T-helper 2 cell (primary cell): ENCODE data around the gene PKM.
"Not testable (repeated sequence)": the region's sequence is repeated elsewhere in the genome, so short reads cannot be mapped to it uniquely, and the experiment has no call there.

Source experiments
- DNase-seq, 5 experiments: peaks; one replicate each; pipeline versions ENCODE4 v3.0.0 to v3.0.0-alpha.2; 2012 to 2022
- total RNA-seq, 2 donors: gene quantifications; one replicate each; lab custom pipeline; 2026; lab: John Stamatoyannopoulos, UW

The PKM gene
- 304 to 347 reads per million in 2 donors for total RNA-seq

DNA sequence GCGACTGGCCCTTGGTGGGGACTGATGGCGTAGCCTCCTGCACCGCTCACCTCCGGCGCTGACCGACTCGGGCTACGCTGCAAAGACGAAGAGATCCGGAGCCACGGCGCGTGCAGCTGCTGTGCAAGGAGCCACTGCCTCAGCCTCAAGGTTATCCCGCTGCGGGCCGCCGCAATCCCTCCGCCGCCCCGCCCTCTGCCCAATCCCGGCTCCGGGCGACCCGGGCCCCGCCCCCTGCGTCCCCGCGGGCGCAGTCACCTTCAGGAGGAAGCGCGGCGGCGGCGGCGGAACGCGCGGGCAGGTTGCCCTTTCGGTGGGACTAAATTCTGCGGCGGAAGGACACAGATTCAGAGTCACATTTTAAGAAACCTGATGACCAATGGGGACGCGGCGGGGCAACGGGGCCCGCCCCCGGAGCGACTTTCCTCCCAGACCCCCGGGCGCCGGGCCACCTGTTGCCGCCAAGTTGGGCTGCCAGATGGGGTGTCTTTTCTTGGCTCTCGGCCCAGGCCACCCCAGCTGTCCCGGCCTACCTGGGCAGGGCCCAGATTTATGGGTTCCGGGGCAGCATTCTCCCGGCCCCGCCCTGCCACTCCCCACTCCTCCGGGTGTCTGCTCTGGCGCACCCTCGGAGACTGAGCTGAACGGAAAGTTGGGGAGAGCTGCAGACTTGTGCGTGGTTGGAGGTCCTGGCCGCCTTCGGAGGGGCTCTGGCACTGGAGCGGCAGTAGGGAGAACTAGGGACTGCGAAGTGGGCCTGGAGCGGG lies at the start of gene PKM:
TSS of gene PKM (minus strand) at position 125 of the 767 bp plus-strand sequence. CDS start 12,093 bp downstream, outside the sequence.
- peak; percentile 81 to 99 (median 89) for DNase-seq

DNA sequence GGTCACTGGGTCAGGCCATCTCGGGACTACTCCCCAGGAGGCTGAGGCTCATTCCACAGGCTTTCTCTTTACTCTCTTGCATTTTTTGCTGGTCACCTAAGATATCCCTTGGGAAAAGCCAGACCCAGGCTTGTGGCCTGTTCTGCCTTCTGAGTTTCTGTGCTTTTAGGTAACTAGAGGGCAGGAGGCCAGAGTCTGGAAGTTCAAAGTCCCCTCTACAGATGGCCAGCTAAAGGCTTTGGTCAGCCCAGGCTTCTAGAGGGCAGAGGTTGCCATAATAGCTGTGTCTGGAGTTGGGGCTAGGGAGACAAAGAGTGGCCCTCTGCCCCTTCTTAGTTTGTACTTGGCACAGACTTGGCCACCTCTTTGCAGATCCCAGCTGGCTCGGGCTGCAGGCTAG lies 49.8 kb upstream of the PKM start:
- no peak for DNase-seq

DNA sequence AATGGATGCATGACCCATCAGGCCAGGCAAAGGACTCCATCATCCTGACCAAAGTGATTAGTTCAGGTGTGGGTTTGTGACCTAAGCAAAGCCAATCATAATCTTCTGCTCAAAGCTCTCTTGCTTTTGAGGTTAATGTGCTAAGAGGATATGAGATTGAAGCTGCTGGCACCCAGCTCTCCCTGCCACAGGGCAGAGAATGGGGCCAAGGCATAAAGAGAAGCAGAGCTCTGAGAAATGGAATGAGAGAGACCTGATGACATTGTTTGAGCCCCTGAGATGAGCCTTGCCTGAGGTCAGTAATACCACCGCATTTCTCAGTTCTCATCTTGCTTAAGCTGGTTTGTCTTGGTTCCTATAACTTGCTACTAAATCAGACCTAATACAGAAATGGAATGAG lies 47.7 kb upstream of the PKM start:
- no peak for DNase-seq

DNA sequence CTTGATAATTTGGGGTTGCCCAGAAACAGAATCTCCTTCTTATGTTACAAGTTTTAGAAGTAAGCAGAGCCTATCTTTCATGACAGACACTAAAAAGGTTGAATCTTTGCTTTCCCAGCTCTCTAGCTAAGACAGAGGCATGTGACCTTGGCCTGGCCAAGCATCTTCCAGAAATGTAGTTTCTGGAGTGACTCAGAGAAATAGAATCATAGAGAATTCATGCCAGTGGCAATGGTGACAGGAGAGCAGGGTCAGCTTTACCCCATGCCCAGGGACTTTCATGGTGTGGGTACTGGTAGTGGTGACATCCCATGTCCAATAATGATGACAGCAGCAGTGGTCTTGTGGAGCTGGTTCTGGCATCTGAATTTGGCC lies 45.3 kb upstream of the PKM start:
- DNase-seq = no peak

DNA sequence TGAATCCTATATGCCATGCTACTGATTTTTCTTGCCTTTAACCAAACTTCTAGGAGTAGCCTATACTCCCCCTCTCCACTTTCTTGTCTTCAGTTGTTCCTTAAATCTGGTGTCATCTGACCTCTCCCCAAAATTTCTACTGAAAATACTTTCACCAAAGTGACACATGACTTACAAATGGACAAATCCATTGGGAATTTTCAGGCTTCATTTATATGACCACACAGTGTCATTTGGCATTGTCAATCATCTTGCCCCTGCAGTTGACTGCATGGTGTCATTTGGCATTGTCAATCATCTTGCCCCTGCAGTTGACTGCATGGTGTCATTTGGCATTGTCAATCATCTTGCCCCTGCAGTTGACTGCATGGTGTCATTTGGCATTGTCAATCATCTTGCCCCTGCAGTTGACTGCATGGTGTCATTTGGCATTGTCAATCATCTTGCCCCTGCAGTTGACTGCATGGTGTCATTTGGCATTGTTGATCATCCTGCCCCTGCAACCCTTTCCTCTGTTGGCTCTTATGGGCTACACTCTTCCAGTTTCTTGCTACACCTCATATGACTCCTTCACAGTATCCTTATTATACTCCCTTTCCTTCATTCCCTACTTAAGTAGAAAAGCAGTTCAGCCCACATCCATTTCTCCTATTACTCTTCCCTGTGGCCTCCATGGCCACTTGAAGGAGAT lies 44.8 kb upstream of the PKM start:
- not testable (repeated sequence) for DNase-seq

DNA sequence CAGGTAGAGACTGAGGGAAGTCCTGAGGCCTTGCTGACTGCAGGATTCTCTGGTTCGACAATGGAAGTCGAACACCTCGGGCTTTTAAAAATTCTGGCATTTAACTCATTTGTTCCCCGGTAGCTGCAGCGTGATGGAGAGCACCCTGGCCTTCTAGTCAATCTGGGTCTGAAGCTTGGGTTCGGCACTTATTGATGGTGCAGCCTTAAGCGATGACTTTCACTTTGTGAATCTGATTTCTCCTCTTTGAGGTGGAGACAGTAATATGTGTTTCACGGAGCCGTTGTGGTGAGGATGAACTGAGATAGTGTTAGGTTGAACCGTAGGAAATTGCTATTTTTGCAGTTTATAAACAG lies 42.0 kb upstream of the PKM start:
- DNase-seq = peak in 1 of 5 experiments; percentile 66

DNA sequence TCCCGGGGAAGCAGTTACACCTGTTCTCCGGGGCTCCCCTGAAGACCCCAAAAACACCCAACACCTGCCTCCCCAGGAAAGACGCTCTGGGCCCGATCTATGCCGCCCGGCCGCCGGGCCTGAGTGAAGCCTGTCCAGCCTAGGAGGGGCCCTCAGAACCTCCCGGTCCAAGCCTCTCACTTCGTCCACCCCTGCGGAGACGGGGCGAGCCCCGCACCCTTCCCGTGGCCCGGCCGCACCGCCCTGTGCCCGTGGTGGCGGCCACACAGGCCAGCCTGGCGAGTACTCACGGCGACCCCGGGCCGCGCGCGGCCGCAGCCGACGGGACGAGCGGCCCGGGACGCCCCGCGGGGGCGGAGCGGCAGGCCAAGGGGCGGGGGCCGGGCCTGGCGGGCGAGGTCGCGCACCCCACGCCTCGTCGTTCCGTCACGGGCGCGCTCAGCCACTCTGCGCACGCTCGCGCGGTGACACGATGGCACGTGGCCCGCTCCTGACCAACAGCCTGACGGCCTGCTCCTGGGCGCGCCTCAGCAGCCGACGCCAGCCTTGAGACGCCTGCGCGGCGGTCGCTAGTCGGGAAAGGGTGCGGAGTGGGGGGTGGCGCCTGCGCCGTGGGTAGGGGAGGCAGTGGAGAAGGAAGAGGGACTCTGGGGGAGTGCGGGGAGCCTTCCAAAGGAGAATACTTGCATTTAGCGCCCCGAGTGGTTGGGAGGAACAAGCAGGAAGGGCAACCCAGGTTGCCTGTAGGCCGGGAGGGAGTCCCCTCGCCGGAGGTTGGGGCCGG lies 41.4 kb upstream of the PKM start, which contains the start of gene PARP6:
TSS of gene PARP6 (minus strand) at position 342 of the 784 bp plus-strand sequence. CDS start 5,077 bp downstream, outside the sequence.
- peak; percentile 96 to 100 (median 99) for DNase-seq

DNA sequence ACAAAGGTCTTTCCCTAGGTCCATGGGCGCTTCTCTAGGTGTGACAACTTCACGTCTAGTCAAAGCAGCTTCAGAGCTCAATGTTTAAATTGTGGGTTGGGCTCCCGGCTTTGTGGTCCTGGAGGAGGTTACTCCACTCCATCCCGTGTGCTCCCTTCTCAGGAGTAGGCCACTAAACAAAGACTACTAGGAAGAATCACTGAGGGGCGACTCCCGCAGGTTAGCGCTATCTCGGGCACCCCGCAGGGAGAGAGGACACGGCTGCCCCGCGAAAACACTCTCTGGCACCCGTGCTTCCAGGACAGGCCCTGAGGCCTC lies 40.9 kb upstream of the PKM start:
- DNase-seq = peak in 1 of 5 experiments; percentile 31

DNA sequence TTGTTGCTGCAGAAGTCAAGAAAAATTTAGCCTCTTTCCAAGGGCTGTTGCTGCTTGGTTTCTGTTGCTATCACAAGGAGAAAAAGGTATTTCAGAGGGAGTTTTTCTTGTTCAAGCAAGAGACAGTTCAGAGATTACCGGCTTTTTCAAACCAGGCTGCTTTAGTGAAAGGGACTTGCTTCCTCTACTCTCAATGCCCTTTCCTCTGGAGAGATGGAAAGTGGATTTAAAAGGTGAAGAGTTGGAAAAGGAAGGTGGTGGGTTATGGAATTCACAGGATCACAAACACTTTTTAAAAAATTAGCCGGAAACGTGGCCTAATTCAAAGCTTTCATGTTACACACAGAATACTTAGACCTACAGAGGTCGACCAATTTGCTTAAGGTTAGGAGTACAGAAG lies 40.2 kb upstream of the PKM start:
- DNase-seq = no peak

DNA sequence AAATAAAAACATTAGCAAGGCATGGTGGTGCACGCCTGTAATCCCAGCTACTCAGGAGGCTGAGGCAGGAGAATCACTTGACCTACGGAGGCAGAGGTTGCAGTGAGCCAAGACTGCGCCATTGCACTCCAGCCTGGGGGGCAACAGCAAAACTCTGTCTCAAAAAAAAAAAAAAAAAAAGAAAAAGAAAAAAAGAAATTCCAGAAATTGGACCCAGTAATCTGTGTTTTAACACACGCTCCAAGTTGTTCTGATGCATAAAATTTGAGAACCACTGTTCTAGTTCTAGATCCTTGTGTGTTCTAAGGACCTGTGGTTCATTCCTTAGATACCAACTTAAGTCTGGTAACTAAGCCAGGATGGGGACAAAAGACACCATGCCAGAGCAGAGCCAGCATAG lies 38.7 kb upstream of the PKM start:
- no peak for DNase-seq

DNA sequence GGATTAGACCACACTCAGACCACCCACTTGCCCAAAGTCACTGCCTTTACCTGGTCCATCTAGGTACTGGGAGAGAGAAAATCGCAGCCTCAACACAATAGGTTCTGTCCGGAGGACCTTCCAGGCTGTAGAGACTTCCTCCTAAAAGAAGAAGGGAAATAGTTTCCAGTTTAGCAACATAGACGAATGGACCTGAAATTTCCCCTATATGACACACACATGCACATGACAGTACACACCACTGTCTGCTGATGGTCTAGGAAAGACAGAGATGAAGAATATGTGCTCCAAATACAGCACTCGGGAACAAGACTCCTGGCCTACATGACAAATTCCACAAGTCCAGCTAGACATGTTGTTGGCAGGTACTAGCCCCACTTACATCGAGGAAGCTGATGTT lies 34.0 kb upstream of the PKM start:
- DNase-seq = no peak

DNA sequence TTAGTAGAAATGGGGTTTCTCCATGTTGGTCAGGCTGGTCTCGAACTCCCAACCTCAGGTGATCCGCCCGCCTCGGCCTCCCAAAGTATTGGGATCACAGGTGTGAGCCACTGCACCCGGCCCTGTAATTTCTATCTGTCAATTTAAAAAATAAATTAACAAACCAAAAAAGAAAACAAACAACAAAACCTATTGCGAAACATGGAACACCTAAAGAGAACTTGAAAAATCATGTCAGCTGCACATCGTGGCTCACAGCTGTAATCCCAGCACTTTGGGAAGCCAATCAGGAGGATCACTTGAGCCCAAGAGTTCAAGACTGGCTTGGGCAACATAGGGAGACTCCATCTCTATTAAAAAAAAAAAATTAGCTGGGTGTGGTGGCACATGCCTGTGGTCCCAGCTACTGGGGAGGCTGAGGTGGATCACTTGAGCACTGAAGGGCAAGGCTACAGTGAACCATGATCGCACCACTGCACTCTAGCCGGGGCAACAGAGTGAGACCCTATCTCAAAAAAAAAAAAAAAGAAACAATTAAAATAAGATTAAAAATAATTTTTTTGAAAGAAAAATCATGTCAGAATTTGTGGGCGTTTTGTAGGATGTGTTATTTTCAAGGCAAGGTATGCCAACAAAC lies 21.8 kb upstream of the PKM start:
- DNase-seq = no peak

DNA sequence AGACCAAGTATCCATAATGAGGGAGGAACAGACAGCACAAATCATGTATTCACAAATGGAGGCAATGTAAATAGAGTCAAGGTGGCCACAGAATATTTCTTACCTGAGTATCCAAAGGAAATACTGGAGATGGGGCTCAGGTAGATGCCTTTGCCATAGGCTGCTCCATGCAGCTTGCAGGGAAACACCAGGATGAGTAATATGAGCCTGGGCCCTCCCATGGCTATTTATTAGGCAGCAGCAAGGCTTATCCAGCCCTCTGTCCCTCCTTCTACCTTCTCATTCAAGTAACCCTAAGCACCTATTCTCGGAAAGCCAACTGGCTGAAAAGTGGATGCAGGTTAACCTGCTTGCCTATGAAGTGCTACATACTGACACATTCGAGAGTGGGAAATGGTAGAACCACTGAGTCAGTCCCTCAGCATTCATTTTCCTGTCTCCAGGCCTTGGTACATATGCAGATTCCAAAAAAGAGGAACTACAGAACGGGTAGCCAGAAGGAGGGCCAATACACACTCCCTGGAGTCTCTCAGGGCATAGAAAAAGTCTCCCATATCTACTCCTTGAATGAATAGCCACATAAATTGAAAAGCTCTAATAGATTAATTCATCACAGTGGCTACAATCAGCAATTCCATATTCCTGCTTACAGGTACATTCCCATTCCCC lies 18.3 kb upstream of the PKM start:
- DNase-seq = no peak

DNA sequence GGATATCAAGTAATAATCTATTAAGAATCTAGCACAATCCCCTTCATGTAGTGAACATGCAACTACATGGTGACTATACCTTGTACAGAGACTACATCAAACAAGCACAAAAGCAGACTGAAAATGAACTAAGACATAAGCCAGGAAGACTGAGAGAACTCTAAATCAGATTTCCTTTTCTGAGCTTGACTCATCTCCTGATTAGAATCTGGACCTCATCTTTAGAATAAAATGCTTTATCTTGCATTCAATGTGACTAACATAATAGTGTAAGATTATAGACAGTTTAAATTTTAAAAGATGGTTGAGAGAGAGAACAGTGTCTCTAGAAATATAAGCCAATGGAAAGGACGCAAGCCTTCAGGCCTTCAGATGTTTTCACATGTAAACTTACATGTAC lies 17.5 kb upstream of the PKM start:
- DNase-seq = peak in 1 of 5 experiments; percentile 48

DNA sequence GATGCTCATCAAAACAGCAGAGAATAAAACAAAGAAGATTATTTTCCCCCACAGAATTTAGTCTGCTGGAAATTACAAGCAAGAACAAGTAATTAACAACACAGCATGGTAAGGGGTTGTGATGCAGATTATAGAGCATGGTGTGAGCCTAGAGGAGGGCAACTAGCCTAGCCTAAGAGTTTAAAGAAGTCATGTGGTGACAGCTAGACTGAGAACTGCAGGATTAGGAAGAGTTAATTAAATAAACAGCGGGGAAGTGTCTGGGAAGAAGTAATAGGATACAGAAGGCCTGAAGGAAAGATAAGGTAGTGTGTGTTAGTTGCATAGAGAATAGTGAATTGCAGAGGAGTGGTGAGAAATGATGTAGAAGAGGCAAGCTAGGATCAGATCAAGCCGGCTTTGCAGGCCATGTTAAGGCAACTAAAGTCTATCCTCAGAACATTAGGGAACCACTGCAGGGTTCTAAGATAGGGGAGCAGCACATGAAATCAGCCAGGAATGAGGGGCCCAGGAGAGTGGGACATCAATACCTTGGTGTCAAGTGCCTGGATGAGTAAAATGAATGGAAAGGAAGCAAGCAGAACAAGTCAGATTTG lies 11.9 kb upstream of the PKM start:
- no peak for DNase-seq

DNA sequence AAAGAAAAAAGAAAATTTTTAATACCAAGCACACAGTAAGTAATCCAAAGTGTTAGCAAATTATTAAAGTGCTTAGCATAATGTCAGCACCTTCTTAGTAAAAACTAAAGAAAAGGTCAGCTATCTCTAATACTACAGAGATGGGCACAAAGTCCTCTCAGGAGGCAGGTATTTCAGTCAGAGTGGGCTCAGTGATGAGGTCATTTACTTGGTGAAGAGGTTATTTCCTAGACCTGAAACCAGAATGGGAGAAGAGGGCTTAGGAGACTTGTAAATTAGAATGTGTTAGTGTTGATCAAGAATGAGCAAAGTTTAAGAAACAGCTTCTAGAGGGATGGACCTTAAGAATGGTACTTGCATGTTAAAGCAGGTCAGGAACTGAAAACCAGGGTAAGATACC lies 8.7 kb upstream of the PKM start:
- DNase-seq = no peak

DNA sequence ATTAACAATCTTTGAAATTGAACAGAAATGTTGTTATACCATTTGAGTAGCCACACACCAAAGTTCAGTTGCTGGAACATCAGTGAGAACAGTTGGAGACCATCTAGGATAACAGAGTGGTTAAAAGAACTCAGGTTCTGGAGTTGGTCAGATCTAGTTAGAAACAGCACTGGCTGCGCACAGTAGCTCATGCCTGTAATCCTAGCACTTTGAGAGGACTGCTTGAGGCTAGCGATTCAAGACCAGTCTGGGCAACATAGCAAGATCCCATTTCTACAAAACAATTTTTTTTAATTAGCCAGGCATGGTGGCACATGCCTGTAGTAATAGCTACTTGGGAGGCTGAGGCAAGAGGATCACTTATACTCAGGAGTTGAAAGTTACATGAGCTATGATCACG lies 7.6 kb upstream of the PKM start:
- no peak for DNase-seq

DNA sequence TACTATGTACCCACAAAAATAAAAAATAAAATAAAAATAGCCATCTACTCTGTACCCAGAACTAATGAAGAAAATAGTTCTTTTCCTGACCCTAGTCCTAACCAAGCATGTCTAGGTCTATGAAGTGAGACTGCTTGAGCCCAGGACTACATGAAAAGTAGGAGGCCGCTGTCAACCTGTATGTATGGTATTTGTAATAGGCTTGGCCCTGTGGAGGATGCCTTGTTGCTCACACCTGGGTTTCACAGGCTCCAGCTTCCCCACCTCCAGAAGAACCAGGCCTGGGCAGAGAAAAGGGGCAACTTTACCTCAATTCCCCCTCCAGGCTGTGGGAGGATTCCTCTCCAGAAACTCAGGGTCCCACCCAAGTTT lies 6.8 kb upstream of the PKM start:
- peak in 1 of 5 experiments; percentile 13 for DNase-seq

DNA sequence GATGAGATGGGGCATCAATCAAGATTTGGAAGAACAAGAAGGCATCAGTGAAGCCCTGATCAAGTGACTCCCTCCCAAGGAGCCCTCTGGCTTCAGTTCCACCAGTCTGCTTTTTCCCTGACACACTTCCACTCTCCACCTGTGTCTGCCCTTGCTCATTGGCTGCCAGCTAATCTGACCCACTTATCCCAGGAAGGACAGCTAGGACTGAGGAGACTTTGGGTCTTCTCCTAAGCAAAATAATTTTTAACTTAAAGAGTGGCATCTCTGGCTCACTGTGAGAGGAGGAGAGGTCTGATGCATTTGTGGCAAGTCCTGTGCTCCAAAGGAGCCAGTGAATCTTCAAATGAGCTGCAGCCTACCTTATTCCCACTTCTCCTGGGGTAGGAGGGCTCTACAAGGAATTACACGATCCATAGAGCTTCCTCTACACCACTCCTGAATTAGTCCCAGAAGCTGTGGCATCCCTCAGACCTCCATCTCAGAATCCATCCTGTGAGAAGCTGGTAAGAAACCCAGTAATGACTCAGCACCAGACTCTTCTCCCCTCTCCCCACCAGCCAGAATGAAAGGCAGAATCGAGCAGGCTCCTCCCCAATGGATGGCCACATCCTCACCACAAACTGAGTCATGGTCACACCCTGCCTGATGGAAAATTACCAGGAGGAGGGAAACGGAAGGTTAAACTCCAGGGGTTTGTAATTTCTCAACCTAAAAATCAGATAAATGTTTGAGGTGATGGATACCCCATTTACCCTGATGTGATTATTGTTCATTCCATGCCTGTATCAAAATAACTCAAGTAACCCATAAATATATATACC lies 6.3 kb upstream of the PKM start:
- peak in 3 of 5 experiments; percentile 23 to 95 (median 66) for DNase-seq

DNA sequence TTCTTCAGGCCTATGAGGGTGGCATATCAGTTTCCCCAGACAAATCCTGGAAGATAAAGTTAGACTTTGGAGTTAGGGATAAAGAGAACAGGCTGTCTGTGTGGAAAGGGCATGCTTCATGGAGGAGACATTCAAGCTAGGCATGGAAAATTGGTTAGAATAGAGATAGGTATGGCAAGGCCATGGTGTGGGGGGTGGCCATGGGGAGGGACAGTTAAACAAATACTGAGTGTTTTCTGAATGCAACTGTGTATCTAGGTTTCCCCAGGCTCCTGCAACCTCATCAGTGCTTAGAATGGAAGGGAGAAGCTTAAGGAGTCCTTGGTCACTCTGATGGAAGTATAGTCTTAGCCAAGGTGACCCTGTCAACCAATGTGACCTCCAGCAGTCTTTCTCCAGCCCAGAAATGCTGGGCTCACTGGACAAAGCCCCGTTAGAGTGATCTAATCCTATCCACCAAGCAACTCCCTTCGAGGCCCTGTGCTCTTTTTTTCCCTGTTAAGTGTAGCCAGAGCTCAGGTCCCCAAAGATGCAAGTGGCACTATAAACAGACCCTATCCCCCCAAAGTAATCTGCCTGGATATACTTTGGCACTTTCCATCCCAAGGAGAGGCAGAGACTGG lies 5.5 kb upstream of the PKM start:
- DNase-seq = no peak

DNA sequence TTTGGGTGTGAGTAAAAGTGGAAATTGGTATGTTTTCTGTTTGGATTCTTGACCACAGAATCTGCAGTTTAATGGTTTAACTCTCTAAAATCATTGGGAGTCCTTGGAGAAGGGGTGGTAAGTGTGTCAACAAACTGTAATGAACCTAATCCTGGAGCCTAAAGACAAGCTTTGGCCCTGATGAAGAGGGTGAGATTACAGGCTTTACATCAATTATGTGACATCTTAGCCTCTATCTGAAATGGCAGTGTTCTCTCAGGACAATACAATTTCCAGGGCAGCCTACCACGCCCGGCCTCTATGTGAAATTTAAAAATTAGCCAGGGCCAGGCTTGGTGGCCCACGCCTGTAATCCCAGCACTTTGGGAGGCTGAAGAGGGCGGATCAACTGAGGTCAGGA lies 4.3 kb upstream of the PKM start:
- no peak for DNase-seq
